DND-41 (cell line): Measurements from ENCODE around the gene NUDT22.

ENCODE experiments used
- ATAC-seq: fragments of 200-7000 bp; cut with Tn5 transposase; 3 replicates; pipeline ENCODE4 v1.9.1; 2021; ENCODE audit warnings: low read depth; ENCODE audit not compliant: insufficient read depth
- DNase-seq: peaks from one replicate; pipeline ENCODE4 v3.0.0-alpha.2; 2020
- H2AFZ ChIP-seq: 2 replicates; pipeline ENCODE4 v1.6.0; 2012; ENCODE audit warnings: low read depth, low read length
- H3K27ac ChIP-seq: 2 replicates; pipeline ENCODE4 v1.5.1; 2012; ENCODE audit warnings: low read length, inconsistent platforms
- H3K27me3 ChIP-seq: fragments of 200-600 bp; sonication (generic); 2 replicates; pipeline ENCODE4 v1.6.0; 2012; ENCODE audit warnings: low read length, mild to moderate bottlenecking, inconsistent platforms; ENCODE audit not compliant: insufficient read depth, poor library complexity
- H3K36me3 ChIP-seq: 2 replicates; pipeline ENCODE4 v1.5.1; 2012; ENCODE audit warnings: low read length, inconsistent platforms; ENCODE audit not compliant: insufficient read depth
- H3K4me1 ChIP-seq: 2 replicates; pipeline ENCODE4 v1.5.1; 2012; ENCODE audit warnings: mild to moderate bottlenecking, low read length; ENCODE audit not compliant: insufficient read depth
- H3K4me2 ChIP-seq: 2 replicates; pipeline ENCODE4 v1.6.0; 2012; ENCODE audit warnings: mild to moderate bottlenecking, moderate library complexity, low read length, inconsistent platforms; ENCODE audit not compliant: insufficient read depth
- H3K4me3 ChIP-seq, 2 experiments: fragments of 200-600 bp in 1 of 2; shearing (Covaris generic) in 1 of 2; 2 replicates each; pipeline ENCODE4 v1.5.1; 2012 to 2016; ENCODE audit warnings: inconsistent platforms in 2 of 2, low read length in 2 of 2, mild to moderate bottlenecking in 2 of 2, low read depth in 1 of 2, moderate library complexity in 1 of 2
- H3K79me2 ChIP-seq: 2 replicates; pipeline ENCODE4 v1.6.0; 2012; ENCODE audit warnings: low read length, inconsistent platforms; ENCODE audit not compliant: insufficient read depth
- H3K9ac ChIP-seq: 2 replicates; pipeline ENCODE4 v1.6.0; 2012; ENCODE audit warnings: low read depth, mild to moderate bottlenecking, inconsistent platforms, low read length, moderate library complexity
- H3K9me3 ChIP-seq: 2 replicates; pipeline ENCODE4 v1.5.1; 2012; ENCODE audit warnings: low read length, moderate library complexity, mild to moderate bottlenecking, inconsistent platforms; ENCODE audit not compliant: insufficient read depth, severe bottlenecking
- H4K20me1 ChIP-seq: 2 replicates; pipeline ENCODE4 v1.6.0; 2012; ENCODE audit warnings: low read length; ENCODE audit not compliant: insufficient read depth
- CTCF ChIP-seq: IDR thresholded peaks from 2 replicates; pipeline ENCODE4 v1.5.1; 2012; ENCODE audit warnings: borderline replicate concordance, low read length, moderate library complexity, mild to moderate bottlenecking; ENCODE audit not compliant: poor library complexity, severe bottlenecking; ENCODE audit errors: extremely low read depth
- EZH2 ChIP-seq: IDR thresholded peaks from 3 replicates; pipeline ENCODE4 v1.6.1; 2012; ENCODE audit warnings: borderline replicate concordance, low read depth, mild to moderate bottlenecking, moderate library complexity, low read length, inconsistent platforms; ENCODE audit not compliant: severe bottlenecking

Gene NUDT22

GRCh38 chr11:64258946-64259532, 33.0 kb downstream of the NUDT22 start:
- peaks cover 57% of the 10 kb centered on the region for H3K36me3 ChIP-seq

GRCh38 chr11:64259533-64260067, 33.5 kb downstream of the NUDT22 start:
- TF ChIP-seq CTCF (no peak), EZH2 (no peak)
- H3K9me3 ChIP-seq = no peaks in the 10 kb centered on the region
- H3K9ac ChIP-seq = no peak overlapping the region
- H3K27me3 ChIP-seq = no peaks in the 10 kb centered on the region
- DNase-seq = no peak
- no peak overlapping the region for H3K4me3 ChIP-seq
- 0 out of 3 replicates have a peak, but pooled peaks have one; percentile 42 for ATAC-seq
- peaks cover 55% of the 10 kb centered on the region for H3K36me3 ChIP-seq
- no peaks in the 10 kb centered on the region for H4K20me1 ChIP-seq
- H3K4me1 ChIP-seq = no peaks in the 10 kb centered on the region
- H3K4me2 ChIP-seq = no peak overlapping the region
- no peak overlapping the region for H3K27ac ChIP-seq
- H3K79me2 ChIP-seq = no peaks in the 10 kb centered on the region
- no peak overlapping the region for H2AFZ ChIP-seq

More at GRCh38 chr11:64258946-64259532, 33.0 kb downstream of the NUDT22 start:
- Histone ChIP-seq H3K4me2 (no peak overlapping the region), H3K27ac (no peak overlapping the region), H3K9me3 (no peaks in the 10 kb centered on the region), H3K4me1 (no peaks in the 10 kb centered on the region), H4K20me1 (no peaks in the 10 kb centered on the region), H3K4me3 (no peak overlapping the region), H3K27me3 (no peaks in the 10 kb centered on the region), H3K79me2 (no peaks in the 10 kb centered on the region), H2AFZ (no peak overlapping the region), H3K9ac (no peak overlapping the region)
- TF ChIP-seq CTCF = no peak
- no peak for TF ChIP-seq EZH2
- ATAC-seq (no peak), DNase-seq (no peak)

- Histone ChIP-seq H2AFZ (no peak overlapping the region), H3K4me3 (no peak overlapping the region), H3K4me1 (no peaks in the 10 kb centered on the region), H3K9me3 (no peaks in the 10 kb centered on the region), H3K9ac (no peak overlapping the region), H3K27me3 (no peaks in the 10 kb centered on the region), H3K36me3 (peaks cover 49% of the 10 kb centered on the region), H3K27ac (no peak overlapping the region), H3K79me2 (no peaks in the 10 kb centered on the region), H3K4me2 (no peak overlapping the region), H4K20me1 (no peaks in the 10 kb centered on the region)
- TF ChIP-seq EZH2 (no peak), CTCF (no peak)
- DNase-seq = no peak
- ATAC-seq = no peak
Measured at GRCh38 chr11:64260147-64260708, 34.2 kb downstream of the NUDT22 start.
